NCI-H1092 treated with DMSO at 0.1 percent for 48 hours (cell line): ENCODE measurements around the gene MISP3.
"Not testable (repeated sequence)": the region's sequence is repeated elsewhere in the genome, so short reads cannot be mapped to it uniquely, and the experiment has no call there.

ENCODE experiments used
- DNase-seq: peaks from one replicate; lab custom pipeline; 2025; lab: John Stamatoyannopoulos, UW

The MISP3 gene

DNA sequence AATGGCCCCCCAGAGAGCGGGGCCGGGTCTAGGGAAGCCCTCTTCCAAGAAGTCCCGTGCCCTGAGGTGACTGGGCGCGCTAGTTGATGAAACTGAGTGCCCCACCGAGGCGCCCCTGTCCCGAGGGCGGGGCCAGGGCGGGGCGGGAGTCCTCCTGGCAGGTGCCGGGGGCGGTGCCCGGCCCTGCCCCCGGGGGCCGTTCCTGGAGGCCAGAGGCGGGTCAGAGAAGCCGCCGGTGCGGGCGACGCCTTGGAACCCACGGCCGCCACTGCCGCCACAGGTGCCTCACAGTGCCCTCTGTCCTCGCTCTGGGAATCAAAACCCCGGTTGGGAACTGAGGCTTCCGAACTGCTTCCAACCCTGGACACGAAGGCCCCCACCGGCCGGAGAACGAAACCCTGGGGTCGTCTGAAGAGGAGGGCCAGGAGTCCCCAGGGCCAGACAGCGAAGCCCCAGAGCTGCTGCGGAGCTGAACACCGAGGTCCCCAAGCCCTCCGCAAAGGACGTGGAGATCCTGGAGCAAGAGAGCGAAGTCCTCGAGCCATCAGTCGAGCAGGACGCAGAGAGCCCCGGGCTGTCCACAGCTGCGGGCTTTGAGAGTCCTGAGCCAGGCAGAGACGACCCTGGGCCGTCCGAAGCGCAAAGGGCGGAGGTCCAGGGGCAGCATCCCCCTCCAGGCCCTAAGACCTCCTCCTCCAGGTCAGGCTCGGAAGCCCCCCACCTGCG lies at the start of gene MISP3:
MISP3 (plus strand) TSS at position 252 of the 726 bp plus-strand sequence. CDS start 524 bp downstream, outside the sequence.
- DNase-seq = peak; percentile 52

- no peak for DNase-seq
These were observed 49.0 kb upstream of the MISP3 start for GRCh38 chr19:14023404-14024235.

GRCh38 chr19:14026652-14027192 lies 45.9 kb upstream of the MISP3 start:
- not testable (repeated sequence) for DNase-seq

- no peak for DNase-seq
These were observed 44.6 kb upstream of the MISP3 start, which contains the start of gene RLN3 for GRCh38 chr19:14027856-14028450. RLN3 (plus strand) TSS chr19:14028148; CDS start chr19:14028205, 57 bp downstream.

DNA sequence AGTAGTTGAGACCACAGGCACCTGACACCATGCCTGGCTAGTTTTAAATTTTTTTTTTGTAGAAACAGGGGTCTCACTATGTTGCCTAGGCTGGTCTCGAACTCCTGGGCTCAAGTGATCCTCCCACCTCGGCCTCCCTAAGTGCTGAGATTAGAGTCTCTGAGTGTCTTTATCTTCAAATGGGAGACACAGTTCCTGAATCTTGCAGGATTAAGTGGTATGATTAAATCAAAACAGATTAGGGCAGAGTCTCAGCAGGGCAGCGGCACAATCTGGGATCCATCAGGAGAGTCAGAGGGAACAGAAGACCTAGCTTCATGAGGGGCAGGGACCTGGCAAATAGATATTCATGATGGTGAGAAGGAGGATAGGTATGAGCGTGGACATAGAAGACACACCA lies 43.7 kb upstream of the MISP3 start:
- DNase-seq = no peak

GRCh38 chr19:14030997-14031718 lies 41.4 kb upstream of the MISP3 start:
- no peak for DNase-seq

DNA sequence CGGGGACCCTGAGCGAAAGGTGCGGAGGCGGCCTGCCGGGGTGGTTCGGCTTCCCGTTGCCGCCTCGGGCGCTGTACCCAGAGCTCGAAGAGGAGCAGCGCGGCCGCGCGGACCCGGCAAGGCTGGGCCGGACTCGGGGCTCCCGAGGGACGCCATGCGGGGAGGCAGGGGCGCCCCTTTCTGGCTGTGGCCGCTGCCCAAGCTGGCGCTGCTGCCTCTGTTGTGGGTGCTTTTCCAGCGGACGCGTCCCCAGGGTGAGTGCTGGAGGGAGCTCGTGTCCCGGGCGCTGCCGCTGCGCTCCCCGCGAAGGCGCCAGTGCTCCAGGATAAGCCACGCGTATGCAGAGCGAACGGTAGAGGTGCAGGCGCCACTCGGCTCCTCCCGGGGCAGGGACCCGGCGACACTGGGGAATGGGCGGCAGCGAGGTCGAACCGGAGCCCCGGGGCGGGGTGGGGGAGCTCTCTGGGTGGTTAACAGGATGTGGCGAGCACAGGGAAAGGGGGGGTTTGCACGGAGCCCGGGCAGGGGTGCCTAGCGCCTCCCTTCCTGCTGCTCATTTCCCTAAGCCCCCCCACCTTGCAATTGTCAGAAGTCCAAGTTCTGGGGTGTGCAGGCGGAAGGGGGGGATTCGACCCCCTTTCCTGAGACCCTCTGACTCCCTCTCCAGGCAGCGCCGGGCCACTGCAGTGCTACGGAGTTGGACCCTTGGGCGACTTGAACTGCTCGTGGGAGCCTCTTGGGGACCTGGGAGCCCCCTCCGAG lies 40.7 kb upstream of the MISP3 start, which contains the start of gene IL27RA:
IL27RA (plus strand) TSS at position 44 of the 762 bp plus-strand sequence; CDS start at position 155, 111 bp downstream.
- peak; percentile 54 for DNase-seq

DNA sequence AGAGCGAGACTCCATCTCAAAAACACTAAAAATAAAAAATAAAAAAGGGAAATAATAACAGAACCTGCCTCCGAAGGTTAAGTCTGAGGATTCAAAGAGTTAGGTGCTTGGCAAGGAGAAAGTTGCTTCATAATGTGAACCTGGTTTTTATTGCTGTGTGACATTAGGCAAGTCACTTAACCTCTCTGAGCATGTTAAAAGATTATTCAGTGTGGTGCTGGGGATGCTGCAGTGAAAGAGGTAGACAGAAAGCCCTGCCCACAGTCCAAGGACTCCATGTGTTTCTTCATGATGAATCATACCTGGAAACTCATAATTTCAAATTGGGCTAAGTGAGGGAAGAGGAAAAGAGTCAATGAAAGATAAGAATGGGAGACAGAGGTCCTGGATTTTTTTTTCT lies 38.6 kb upstream of the MISP3 start:
- DNase-seq = no peak

DNA sequence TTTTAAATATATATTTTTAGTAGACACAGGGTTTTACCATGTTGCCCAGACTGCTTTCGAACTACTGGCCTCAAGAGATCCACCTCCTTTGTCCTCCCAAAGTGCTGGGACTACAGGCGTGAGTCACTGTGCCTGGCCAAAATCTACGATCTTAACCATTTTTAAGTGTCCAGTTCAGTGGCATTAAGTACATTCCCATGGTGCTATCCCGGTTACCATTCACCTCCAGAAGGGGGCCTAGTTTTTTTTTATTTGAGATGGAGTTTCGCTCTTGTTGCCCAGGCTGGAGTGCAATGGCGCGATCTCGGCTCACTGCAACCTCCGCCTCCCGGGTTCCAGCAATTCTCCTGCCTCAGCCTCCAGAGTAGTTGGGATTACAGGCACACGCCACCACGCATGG lies 37.4 kb upstream of the MISP3 start:
- DNase-seq = not testable (repeated sequence)

GRCh38 chr19:14035706-14036105 lies 36.9 kb upstream of the MISP3 start:
- no peak for DNase-seq

GRCh38 chr19:14039181-14039580 lies 33.4 kb upstream of the MISP3 start:
- no peak for DNase-seq

GRCh38 chr19:14042659-14043608 lies 29.7 kb upstream of the MISP3 start:
- DNase-seq = peak; percentile 29

DNA sequence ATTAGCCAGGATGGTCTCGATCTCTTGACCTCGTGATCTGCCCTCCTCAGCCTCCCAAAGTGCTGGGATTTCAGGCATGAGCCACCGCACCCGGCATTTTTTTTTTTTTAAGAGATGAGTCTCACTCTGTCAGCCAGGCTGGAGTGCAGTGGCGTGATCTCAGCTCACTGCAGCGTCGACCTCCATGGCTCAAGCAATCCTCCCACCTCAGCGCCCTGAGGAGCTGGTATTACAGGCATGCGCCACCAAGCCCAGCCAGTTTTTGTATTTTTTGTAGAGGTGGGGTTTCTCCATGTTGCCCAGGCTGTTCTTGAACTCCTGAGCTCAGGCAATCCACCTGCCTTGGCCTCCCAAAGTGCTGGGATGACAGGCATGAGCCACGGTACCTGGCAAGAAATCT lies 24.7 kb upstream of the MISP3 start:
- DNase-seq = not testable (repeated sequence)

GRCh38 chr19:14048443-14049153 lies 24.0 kb upstream of the MISP3 start:
- DNase-seq = peak; percentile 45

GRCh38 chr19:14050512-14050911 lies 22.1 kb upstream of the MISP3 start:
- DNase-seq = no peak

DNA sequence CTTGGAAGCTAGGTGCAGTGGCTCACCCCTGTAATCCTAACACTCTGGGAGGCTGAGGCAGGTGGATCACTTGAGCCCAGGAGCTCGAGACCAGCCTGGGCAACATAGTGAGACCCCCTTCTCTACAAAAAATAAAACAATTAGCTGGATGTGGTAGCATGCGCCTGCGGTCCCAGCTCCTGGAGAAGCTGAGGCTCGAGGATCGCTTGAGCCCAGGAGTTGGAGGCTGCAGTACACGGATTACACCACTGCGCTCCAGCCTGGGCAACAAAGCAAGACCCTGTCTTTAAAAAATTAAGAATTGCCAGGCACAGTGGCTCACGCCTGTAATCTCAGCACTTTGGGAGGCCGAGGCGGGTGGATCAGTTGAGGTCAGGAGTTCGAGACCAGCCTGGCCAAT lies 21.6 kb upstream of the MISP3 start:
- DNase-seq = not testable (repeated sequence)

- DNase-seq = no peak
These were observed 20.6 kb upstream of the MISP3 start for GRCh38 chr19:14051980-14052379.

- no peak for DNase-seq
These were observed 20.1 kb upstream of the MISP3 start for GRCh38 chr19:14052470-14052869.

DNA sequence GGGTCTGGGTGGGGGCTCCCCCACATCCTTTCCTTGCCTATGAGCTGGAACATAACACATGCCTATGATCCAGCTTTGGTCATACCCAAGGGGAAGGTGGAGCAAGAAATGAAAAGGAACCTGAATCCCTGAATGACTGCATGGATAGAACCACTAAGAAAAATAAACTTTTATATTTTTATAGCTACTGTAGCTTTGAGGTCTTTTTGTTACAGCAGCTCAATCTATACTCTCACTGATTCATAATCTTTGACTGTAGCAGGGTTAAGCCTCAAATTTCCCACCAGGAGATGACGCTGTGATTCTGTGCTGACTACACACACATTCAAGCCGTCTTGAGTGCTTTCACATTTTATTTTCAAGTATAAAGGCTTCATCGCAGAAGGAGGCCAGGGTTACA lies 19.6 kb upstream of the MISP3 start:
- DNase-seq = no peak
